Left lung (tissue), 10 donors: ENCODE results near the gene ALDH1L2. TPM values are rescaled to one million over a fixed set of nuclear protein-coding genes. Genes with fewer than 3 reads are reported as not detected.
"Not testable (repeated sequence)": the region's sequence is repeated elsewhere in the genome, so short reads cannot be mapped to it uniquely, and the experiment has no call there.

Experiments
- ATAC-seq: fragments of 200-7000 bp; cut with Tn5 transposase; one replicate; pipeline ENCODE4 v1.9.1; 2020; ENCODE audit warnings: moderate library complexity
- DNase-seq, 4 donors: peaks; one replicate each; pipeline ENCODE4 v3.0.0-alpha.2; 2013 to 2020
- H3K27ac ChIP-seq, 2 donors: fragments of 200-600 bp; sonication (generic) in 1 of 2; one replicate each; pipeline versions ENCODE4 v1.5.0 to v1.8.0; 2020 to 2021
- H3K27me3 ChIP-seq, 2 donors: fragments of 200-600 bp; sonication (generic) in 1 of 2; one replicate each; pipeline versions ENCODE4 v1.5.0 to v1.8.0; 2020 to 2021
- H3K36me3 ChIP-seq, 2 donors: fragments of 200-600 bp; sonication (generic) in 1 of 2; one replicate each; pipeline versions ENCODE4 v1.5.0 to v1.8.0; 2020 to 2021
- H3K4me1 ChIP-seq, 2 donors: fragments of 200-600 bp; one replicate each; pipeline ENCODE4 v1.8.0; 2021
- H3K4me3 ChIP-seq, 2 donors: fragments of 200-600 bp; sonication (generic) in 1 of 2; one replicate each; pipeline versions ENCODE4 v1.5.0 to v1.8.0; 2020 to 2021; ENCODE audit warnings: mild to moderate bottlenecking in 1 of 2
- H3K9me3 ChIP-seq, 2 donors: fragments of 200-600 bp; sonication (generic) in 1 of 2; one replicate each; pipeline versions ENCODE4 v1.5.0 to v1.8.0; 2020 to 2021
- intact Hi-C, 2 donors: fragments of 100-400 bp; cut with DNase I; formaldehyde crosslinking; loops; one replicate each; pipeline versions ENCODE4 v1.11.2 to v1.14.2; 2022
- polyA plus RNA-seq, 6 donors: library from polyadenylated mRNA; unstranded; fragments of 120-200 nt; gene quantifications; one replicate each; pipeline ENCODE4 v1.2.1, GENCODE V29; 2013; ENCODE audit not compliant: insufficient read length in 6 of 6
- total RNA-seq, 2 donors: library from RNA; stranded (reverse); fragmentation: NEBNext Ultra II Directional; extraction: Animal tissue kit (Norgen Biotek cat#: 25700); gene quantifications; one replicate each; pipeline ENCODE4 v1.2.1, GENCODE V29; 2021
- TF ChIP-seq, protein P1 (sequence below), 2 donors: fragments of 200-600 bp; sonication (generic) in 1 of 2; IDR thresholded peaks; one replicate each; pipeline versions ENCODE4 v1.5.0 to v1.8.0; 2021; ENCODE audit warnings: antibody characterized with exemption in 2 of 2
- donor health status: DM: no; HTN: yes; CAD: no.
- donor health status: DM: no; HTN: no; CAD: no.

Gene ALDH1L2
- total and polyA plus RNA-seq, 8 donors: 3.1 to 29.3 (median 4.6) TPM

DNA sequence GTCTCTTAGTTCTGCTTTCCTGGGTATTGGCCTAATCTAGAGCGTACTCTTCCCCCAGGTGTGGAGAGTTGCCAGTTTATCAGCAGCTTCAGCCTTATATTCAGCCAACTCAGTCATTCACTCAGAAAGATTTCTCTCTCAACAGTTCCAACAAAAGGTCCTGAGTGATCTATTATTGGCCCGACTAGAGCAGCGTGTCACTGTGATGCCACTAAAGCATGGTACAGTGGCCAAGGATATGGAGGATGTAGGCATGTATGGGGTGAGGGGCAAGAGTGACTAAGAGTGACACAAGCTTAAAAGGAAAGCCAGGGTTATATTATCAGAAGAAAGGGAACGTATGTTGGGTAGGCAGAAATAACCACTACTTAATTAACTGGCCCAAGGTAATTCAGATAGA lies 93.3 kb downstream of the ALDH1L2 start:
- no peaks in the 10 kb centered on the region for H3K9me3 ChIP-seq
- no peaks in the 10 kb centered on the region for H3K27me3 ChIP-seq
- H3K36me3 ChIP-seq: peaks cover 0 to 42% of the 10 kb centered on the region in 2 donors
- no peak overlapping the region for H3K27ac ChIP-seq
- H3K4me1 ChIP-seq: peaks cover 11 to 20% of the 10 kb centered on the region in 2 donors
- DNase-seq (no peak), ATAC-seq (no peak)
- H3K4me3 ChIP-seq: no peak overlapping the region
- intact Hi-C loops: no loop called here
- TF ChIP-seq, protein P1, sequence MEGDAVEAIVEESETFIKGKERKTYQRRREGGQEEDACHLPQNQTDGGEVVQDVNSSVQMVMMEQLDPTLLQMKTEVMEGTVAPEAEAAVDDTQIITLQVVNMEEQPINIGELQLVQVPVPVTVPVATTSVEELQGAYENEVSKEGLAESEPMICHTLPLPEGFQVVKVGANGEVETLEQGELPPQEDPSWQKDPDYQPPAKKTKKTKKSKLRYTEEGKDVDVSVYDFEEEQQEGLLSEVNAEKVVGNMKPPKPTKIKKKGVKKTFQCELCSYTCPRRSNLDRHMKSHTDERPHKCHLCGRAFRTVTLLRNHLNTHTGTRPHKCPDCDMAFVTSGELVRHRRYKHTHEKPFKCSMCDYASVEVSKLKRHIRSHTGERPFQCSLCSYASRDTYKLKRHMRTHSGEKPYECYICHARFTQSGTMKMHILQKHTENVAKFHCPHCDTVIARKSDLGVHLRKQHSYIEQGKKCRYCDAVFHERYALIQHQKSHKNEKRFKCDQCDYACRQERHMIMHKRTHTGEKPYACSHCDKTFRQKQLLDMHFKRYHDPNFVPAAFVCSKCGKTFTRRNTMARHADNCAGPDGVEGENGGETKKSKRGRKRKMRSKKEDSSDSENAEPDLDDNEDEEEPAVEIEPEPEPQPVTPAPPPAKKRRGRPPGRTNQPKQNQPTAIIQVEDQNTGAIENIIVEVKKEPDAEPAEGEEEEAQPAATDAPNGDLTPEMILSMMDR (IDR thresholded peaks at IDR 0.05): no peak

DNA sequence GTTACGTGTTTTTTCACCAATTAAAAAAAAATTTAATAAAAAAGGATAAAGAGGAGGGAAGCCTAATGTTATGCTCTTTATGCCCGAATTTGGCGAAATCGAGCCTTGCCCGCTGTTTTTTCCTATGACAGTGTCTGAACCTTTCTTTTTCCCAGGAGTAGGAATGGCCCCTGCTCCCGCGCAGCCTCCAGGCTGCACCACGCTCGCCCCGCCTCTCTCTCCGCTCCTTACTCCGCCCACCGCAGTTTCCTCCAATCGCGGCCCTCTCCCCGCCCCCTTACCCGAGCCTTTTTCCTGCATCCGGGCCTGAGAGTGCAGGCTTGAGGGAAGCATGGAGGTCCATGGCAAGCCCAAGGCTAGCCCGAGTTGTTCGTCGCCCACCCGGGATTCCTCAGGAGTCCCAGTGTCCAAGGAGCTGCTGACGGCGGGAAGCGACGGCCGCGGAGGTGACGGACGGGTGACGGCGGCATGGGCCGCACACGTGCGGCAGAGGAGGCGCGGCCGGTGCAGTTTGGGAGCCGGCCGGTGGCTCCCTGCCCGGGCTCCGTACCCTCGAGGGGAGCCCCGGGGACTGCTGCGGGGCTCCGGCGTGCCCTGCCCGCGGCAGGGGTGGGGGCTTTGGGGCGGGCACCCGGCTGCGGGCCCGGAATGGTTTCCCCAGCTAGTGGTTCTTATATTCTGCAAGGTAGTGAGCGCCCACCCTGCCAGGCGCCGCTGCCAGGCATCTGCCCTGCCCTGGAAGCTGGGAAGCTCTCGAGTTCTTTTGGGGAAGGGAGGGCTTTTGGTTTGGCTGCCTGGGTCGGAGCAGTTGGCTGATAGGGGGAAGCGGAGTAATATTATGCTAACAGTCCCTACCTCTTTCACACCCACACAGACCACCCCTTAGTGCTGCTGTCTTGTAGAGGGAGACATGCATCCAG lies 98.0 kb downstream of the ALDH1L2 start, which contains the start of gene NOPCHAP1:
TSS of gene NOPCHAP1 (plus strand) at position 295 of the 920 bp plus-strand sequence. CDS start at position 332, 37 bp downstream.
- ATAC-seq (peak; percentile 100), DNase-seq (peak; percentile 85 to 96 (median 92))
- Histone ChIP-seq H3K9me3 (no peaks in the 10 kb centered on the region), H3K36me3 (no peaks in the 10 kb centered on the region), H3K27ac (peak within 1 kb of the TSS; percentile 57 to 76), H3K27me3 (no peaks in the 10 kb centered on the region), H3K4me3 (peak within 1 kb of the TSS; percentile 99), H3K4me1 (peaks cover 15 to 26% of the 10 kb centered on the region in 2 donors)
- TF ChIP-seq, protein P1 (IDR thresholded peaks at IDR 0.05): no peak
- intact Hi-C loops: no loop called here

DNA sequence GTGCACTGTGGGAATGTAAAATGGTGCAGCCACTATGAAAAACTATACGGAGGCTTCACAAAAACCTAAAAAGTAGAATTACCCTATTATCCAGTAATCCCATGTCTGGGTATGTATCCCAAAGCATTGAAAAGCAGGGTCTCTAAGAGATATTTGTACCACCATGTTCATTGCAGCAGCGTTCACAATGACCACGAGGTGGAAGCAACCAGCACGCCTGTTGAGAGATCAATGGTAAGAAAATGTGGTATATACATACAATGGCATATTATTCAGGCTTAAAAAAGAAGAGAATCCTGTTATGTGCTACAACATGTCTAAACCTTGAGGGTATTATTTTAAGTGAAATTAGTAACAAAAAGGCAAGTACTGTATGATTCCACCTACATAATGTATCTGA lies 99.1 kb downstream of the ALDH1L2 start:
- no peak for DNase-seq
- TF ChIP-seq, protein P1 (IDR thresholded peaks at IDR 0.05): no peak
- intact Hi-C loops: no loop called here
- H3K4me1 ChIP-seq: peaks cover 15 to 26% of the 10 kb centered on the region in 2 donors
- no peaks in the 10 kb centered on the region for H3K27me3 ChIP-seq
- no peaks in the 10 kb centered on the region for H3K36me3 ChIP-seq
- no peak for ATAC-seq
- no peak overlapping the region for H3K27ac ChIP-seq
- no peak overlapping the region for H3K4me3 ChIP-seq
- no peaks in the 10 kb centered on the region for H3K9me3 ChIP-seq

DNA sequence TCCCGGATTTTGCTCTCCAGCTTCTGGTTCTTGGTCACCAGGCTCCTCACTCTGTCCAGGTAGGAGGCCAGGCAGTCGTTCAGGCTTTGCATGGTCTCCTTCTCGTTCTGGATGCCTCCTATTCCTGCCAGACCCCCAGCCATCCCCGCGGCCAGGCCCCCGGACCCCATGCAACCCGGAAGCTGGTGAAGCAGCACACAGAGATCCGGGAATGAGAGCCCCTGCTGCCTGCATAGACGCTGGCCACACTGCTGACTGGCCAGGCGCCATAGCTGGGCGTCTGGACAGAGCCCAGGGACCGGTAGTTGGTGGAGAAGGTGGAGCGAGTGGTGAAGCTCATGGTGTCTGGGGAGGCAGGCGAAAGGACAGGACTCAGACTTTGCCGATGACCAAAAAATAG lies 106.6 kb downstream of the ALDH1L2 start:
- H3K4me1 ChIP-seq, H3K27ac ChIP-seq, H3K27me3 ChIP-seq, H3K9me3 ChIP-seq, H3K36me3 ChIP-seq, H3K4me3 ChIP-seq, ATAC-seq, intact Hi-C loops, DNase-seq: not testable (repeated sequence)

DNA sequence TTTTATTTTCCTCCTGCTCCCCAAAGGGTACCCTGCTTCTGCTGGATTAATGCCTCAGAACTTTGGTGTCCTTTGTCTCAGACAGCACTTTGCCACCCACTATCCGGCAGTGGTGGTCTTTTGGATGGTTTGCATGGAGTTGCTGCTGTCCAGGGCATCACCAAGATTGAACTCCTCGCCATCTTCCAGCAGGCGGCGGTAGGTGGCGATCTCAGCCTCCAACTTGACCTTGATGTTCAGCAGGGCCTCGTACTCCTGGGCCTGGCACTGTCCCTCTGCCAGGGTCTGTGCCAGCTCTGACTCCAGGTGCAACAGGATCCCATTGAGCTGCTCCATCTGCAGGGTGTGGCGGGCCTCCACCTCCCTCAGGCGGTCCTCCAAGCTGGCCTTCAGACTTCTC lies 107.6 kb downstream of the ALDH1L2 start:
- no peak overlapping the region for H3K4me3 ChIP-seq
- H3K36me3 ChIP-seq: no peaks in the 10 kb centered on the region
- DNase-seq (no peak), ATAC-seq (no peak)
- TF ChIP-seq, protein P1 (IDR thresholded peaks at IDR 0.05): no peak
- intact Hi-C loops: no loop called here
- no peak overlapping the region for H3K27ac ChIP-seq
- H3K9me3 ChIP-seq: no peaks in the 10 kb centered on the region
- H3K27me3 ChIP-seq: no peaks in the 10 kb centered on the region
- H3K4me1 ChIP-seq: no peaks in the 10 kb centered on the region
